GM12865 (cell line): ENCODE data around the gene TRMT2A.

Experiments used
- DNase-seq: peaks from one replicate; pipeline ENCODE4 v3.0.0; 2010; ENCODE audit warnings: low read depth
- H3K4me3 ChIP-seq: 2 replicates; pipeline ENCODE4 v1.5.1; 2011; ENCODE audit warnings: mild to moderate bottlenecking, low read depth, low read length, control low read depth
- CTCF ChIP-seq: IDR thresholded peaks from 2 replicates; pipeline ENCODE4 v1.5.1; 2011; ENCODE audit warnings: low read length, control low read depth, low read depth, inconsistent platforms; ENCODE audit not compliant: insufficient read depth; ENCODE audit errors: missing control alignments

TRMT2A gene

GRCh38 chr22:20064140-20064480, 52.9 kb downstream of the TRMT2A start:
- DNase-seq = no peak
- H3K4me3 ChIP-seq = no peak overlapping the region
- TF ChIP-seq CTCF = no peak

GRCh38 chr22:20063271-20064139, 53.5 kb downstream of the TRMT2A start:
- no peak for DNase-seq
- TF ChIP-seq CTCF = no peak
- H3K4me3 ChIP-seq = no peak overlapping the region

GRCh38 chr22:20062766-20063083, 54.3 kb downstream of the TRMT2A start:
- no peak for DNase-seq
- TF ChIP-seq CTCF = no peak
- H3K4me3 ChIP-seq = no peak overlapping the region

- TF ChIP-seq CTCF = no peak
- DNase-seq = no peak
- no peak overlapping the region for H3K4me3 ChIP-seq
Observed at GRCh38 chr22:20062043-20062765, 54.8 kb downstream of the TRMT2A start.
